IMR-90 (cell line): ENCODE measurements around the gene AZGP1. TPM values are rescaled to one million over a fixed set of nuclear protein-coding genes. Genes with fewer than 3 reads are reported as not detected.

Source experiments
- ATAC-seq: fragments of 200-7000 bp; cut with Tn5 transposase; 2 replicates; pipeline ENCODE4 v1.9.1; 2020; ENCODE audit warnings: low read depth, mild to moderate bottlenecking, moderate library complexity
- BruUV-seq: library from RNA; stranded (reverse); fragments of 400-500 nt; replicated peaks from 2 replicates; lab custom pipeline; 2021; lab: Mats Ljungman, UMichigan
- CTCF ChIA-PET: fragments of 300-600 bp; formaldehyde crosslinking; extraction: SDS; loops from one replicate; lab custom pipeline; 2021; ENCODE audit warnings: antibody characterized with exemption; lab: Yijun Ruan, JAX
- POLR2A ChIA-PET: fragments of 300-600 bp; sonication (Branson Sonifier 250); formaldehyde crosslinking; loops from one replicate; lab custom pipeline; 2022; ENCODE audit warnings: antibody characterized with exemption; ENCODE audit not compliant: unreplicated experiment; lab: Charles Lee
- DNase-seq: peaks from one replicate; pipeline ENCODE4 v3.0.0; 2013
- H2AFZ ChIP-seq: replicated peaks from 2 replicates; pipeline ENCODE3; 2013; ENCODE audit warnings: low read length, mild to moderate bottlenecking; ENCODE audit not compliant: poor library complexity
- H2AK5ac ChIP-seq: 2 replicates; pipeline ENCODE4 v1.6.1; 2013; ENCODE audit warnings: low read depth, low read length, inconsistent platforms
- H2AK9ac ChIP-seq: replicated peaks from 2 replicates; pipeline ENCODE3; 2013; ENCODE audit warnings: mild to moderate bottlenecking, low read depth, low read length, moderate library complexity; ENCODE audit not compliant: poor library complexity
- H2BK120ac ChIP-seq: 2 replicates; pipeline ENCODE4 v1.6.1; 2013; ENCODE audit warnings: low read depth, low read length, inconsistent platforms
- H2BK15ac ChIP-seq: 3 replicates; pipeline ENCODE4 v1.6.1; 2013; ENCODE audit warnings: low read depth, low read length, inconsistent platforms
- H2BK20ac ChIP-seq: 2 replicates; pipeline ENCODE4 v1.6.1; 2013; ENCODE audit warnings: low read depth, mild to moderate bottlenecking, inconsistent platforms, low read length, moderate library complexity
- H2BK5ac ChIP-seq: 2 replicates; pipeline ENCODE4 v1.6.1; 2013; ENCODE audit warnings: mild to moderate bottlenecking, low read depth, low read length, inconsistent platforms; ENCODE audit not compliant: poor library complexity, severe bottlenecking
- H3K14ac ChIP-seq: replicated peaks from 2 replicates; pipeline ENCODE4 v1.6.1; 2013; ENCODE audit warnings: low read depth, low read length, inconsistent platforms
- H3K18ac ChIP-seq: 2 replicates; pipeline ENCODE4 v1.6.1; 2013; ENCODE audit warnings: low read depth, low read length, control low read depth
- H3K23ac ChIP-seq: 2 replicates; pipeline ENCODE4 v1.6.1; 2013; ENCODE audit warnings: low read depth, low read length, inconsistent platforms
- H3K27ac ChIP-seq: 2 replicates; pipeline ENCODE4 v1.5.1; 2013; ENCODE audit warnings: mild to moderate bottlenecking, control low read depth, low read length; ENCODE audit not compliant: insufficient read depth
- H3K27me3 ChIP-seq: 2 replicates; pipeline ENCODE4 v1.6.1; 2013; ENCODE audit warnings: low read length; ENCODE audit not compliant: control insufficient read depth, insufficient read depth
- H3K36me3 ChIP-seq: 2 replicates; pipeline ENCODE4 v1.6.1; 2013; ENCODE audit warnings: low read length, mixed read lengths; ENCODE audit not compliant: control insufficient read depth, insufficient read depth
- H3K4ac ChIP-seq: 2 replicates; pipeline ENCODE4 v1.6.1; 2013; ENCODE audit warnings: low read depth, low read length, inconsistent platforms
- H3K4me1 ChIP-seq: 2 replicates; pipeline ENCODE4 v1.6.1; 2013; ENCODE audit warnings: low read length, mixed read lengths; ENCODE audit not compliant: control insufficient read depth, insufficient read depth
- H3K4me2 ChIP-seq: 2 replicates; pipeline ENCODE4 v1.6.1; 2013; ENCODE audit warnings: low read depth, mild to moderate bottlenecking, control low read depth, low read length, moderate library complexity
- H3K4me3 ChIP-seq: 2 replicates; pipeline ENCODE4 v1.5.1; 2013; ENCODE audit warnings: low read depth, mild to moderate bottlenecking, control low read depth, low read length, moderate library complexity; ENCODE audit not compliant: insufficient read depth
- H3K56ac ChIP-seq: 2 replicates; pipeline ENCODE4 v1.6.1; 2013; ENCODE audit warnings: low read length, inconsistent platforms; ENCODE audit not compliant: insufficient read depth; ENCODE audit errors: extremely low read depth
- H3K79me1 ChIP-seq, 2 experiments: 2 replicates each; pipeline ENCODE4 v1.6.1; 2013; ENCODE audit warnings: low read length in 2 of 2, inconsistent platforms in 1 of 2, low read depth in 1 of 2
- H3K9ac ChIP-seq: 2 replicates; pipeline ENCODE4 v1.6.1; 2013; ENCODE audit warnings: low read depth, low read length, control low read depth
- H3K9me1 ChIP-seq: 2 replicates; pipeline ENCODE4 v1.6.1; 2013; ENCODE audit warnings: low read length, inconsistent platforms; ENCODE audit not compliant: insufficient read depth
- H3K9me3 ChIP-seq: 2 replicates; pipeline ENCODE4 v1.6.1; 2013; ENCODE audit warnings: low read length; ENCODE audit not compliant: control insufficient read depth, insufficient read depth
- H4K20me1 ChIP-seq: 2 replicates; pipeline ENCODE4 v1.6.1; 2013; ENCODE audit warnings: low read length, inconsistent platforms; ENCODE audit not compliant: insufficient read depth
- H4K5ac ChIP-seq: 2 replicates; pipeline ENCODE4 v1.6.1; 2013; ENCODE audit warnings: mild to moderate bottlenecking, low read depth, low read length, control low read depth
- H4K8ac ChIP-seq, 2 experiments: 2 replicates each; pipeline ENCODE4 v1.6.1; 2013; ENCODE audit warnings: low read depth in 2 of 2, low read length in 2 of 2, control low read depth in 1 of 2, inconsistent platforms in 1 of 2
- H4K91ac ChIP-seq: 2 replicates; pipeline ENCODE4 v1.6.1; 2013; ENCODE audit warnings: low read depth, low read length, inconsistent platforms; ENCODE audit not compliant: insufficient read depth
- CHD1 ChIP-seq: IDR thresholded peaks from 2 replicates; pipeline ENCODE4 v1.6.1; 2012; ENCODE audit warnings: low read depth, low read length, improper control_type of control experiment
- MAFK ChIP-seq: IDR thresholded peaks from 2 replicates; pipeline ENCODE4 v1.6.1; 2012; ENCODE audit warnings: low read depth, low read length, improper control_type of control experiment
- MXI1 ChIP-seq: IDR thresholded peaks from 2 replicates; pipeline ENCODE4 v1.6.1; 2012; ENCODE audit warnings: low read depth, mild to moderate bottlenecking, low read length, moderate library complexity, borderline replicate concordance
- NFE2L2 ChIP-seq: fragments of 150-350 bp; IDR thresholded peaks from 2 replicates; pipeline ENCODE4 v1.6.1; 2016; ENCODE audit warnings: low read depth, mild to moderate bottlenecking, low read length
- RAD21 ChIP-seq: IDR thresholded peaks from 2 replicates; pipeline ENCODE4 v1.6.1; 2012; ENCODE audit warnings: low read length, improper control_type of control experiment
- RCOR1 ChIP-seq: IDR thresholded peaks from 2 replicates; pipeline ENCODE4 v1.6.1; 2012; ENCODE audit warnings: mild to moderate bottlenecking, low read length, improper control_type of control experiment; ENCODE audit not compliant: insufficient replicate concordance
- RFX5 ChIP-seq: IDR thresholded peaks from 2 replicates; pipeline ENCODE4 v1.8.0; 2012; ENCODE audit warnings: low read depth, mild to moderate bottlenecking, low read length, moderate library complexity
- USF2 ChIP-seq: fragments of 150-350 bp; IDR thresholded peaks from 2 replicates; pipeline ENCODE4 v1.6.1; 2017; ENCODE audit warnings: mild to moderate bottlenecking, antibody characterized with exemption, low read length, low read depth
- whole genome bisulfite sequencing, 2 experiments: methylation state at CpG; one replicate each; pipeline versions ENCODE4 v1.1.5 to v1.1.7; 2013; ENCODE audit warnings: missing lambda C conversion rate in 2 of 2; ENCODE audit not compliant: insufficient read length in 1 of 2; ENCODE audit errors: extremely low coverage in 2 of 2; 5-methylcytosine and 5-hydroxymethylcytosine counted together
- dilution Hi-C: fragments of 300-500 bp; cut with HindIII; formaldehyde crosslinking; loops from one replicate; pipeline ENCODE4 v1.14.3; 2018; ENCODE audit warnings: low sequenced_read_pairs; ENCODE audit not compliant: unreplicated experiment
- in situ Hi-C: fragments of 300-500 bp; cut with MboI; formaldehyde crosslinking; loops from 3 replicates; pipeline ENCODE4 v1.14.3; 2019; ENCODE audit warnings: low sequenced_read_pairs, inconsistent platforms, mixed read lengths
- intact Hi-C: fragments of 100-400 bp; cut with micrococcal nuclease; formaldehyde crosslinking; loops from 2 replicates; pipeline ENCODE4 v1.10.0; 2022
- polyA plus RNA-seq, 3 experiments: library from polyadenylated mRNA; depleted of rRNA; stranded (reverse); fragments of >200 nt; gene quantifications; 2 replicates each; pipeline ENCODE4 v1.2.3, GENCODE V29; 2012; ENCODE audit warnings: low replicate concordance in 1 of 3
- total RNA-seq: library from RNA; depleted of rRNA; stranded (reverse); fragments of >200 nt; gene quantifications from 2 replicates; pipeline ENCODE4 v1.2.3, GENCODE V29; 2012
- TF ChIP-seq, protein P1 (sequence below): conservative IDR thresholded peaks from 2 replicates; pipeline ENCODE4 v1.5.1; 2012; ENCODE audit warnings: mild to moderate bottlenecking, low read depth, low read length, improper control_type of control experiment

The AZGP1 gene
- total and polyA plus RNA-seq, 2 of the 4 experiments (the other 2 are of a cell fraction): not detected

DNA sequence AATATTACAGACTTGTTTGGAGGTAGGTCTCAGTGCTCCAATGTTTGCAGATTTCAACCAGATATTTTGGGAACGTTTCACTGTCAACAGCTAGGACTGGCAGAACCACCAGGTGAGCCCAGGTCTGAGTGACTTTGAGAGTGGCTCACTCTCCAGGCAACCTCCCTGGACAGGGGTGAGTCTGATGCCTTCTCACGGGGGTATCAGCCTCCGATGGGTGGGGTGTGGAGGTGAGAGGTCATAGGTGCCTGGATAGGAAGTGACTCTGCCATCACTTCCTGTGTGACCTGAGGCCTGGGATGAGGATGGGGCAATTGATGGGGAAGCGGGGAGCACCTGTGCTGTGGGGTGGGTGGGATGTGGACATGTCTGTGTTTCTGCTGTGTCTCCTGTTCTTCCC, 4.6 kb downstream of the AZGP1 start:
- no peak overlapping the region for H3K23ac ChIP-seq
- H3K14ac ChIP-seq: no peak overlapping the region
- H3K27ac ChIP-seq: no peak overlapping the region
- H3K9me3 ChIP-seq: no peaks in the 10 kb centered on the region; the same call in 1 of the 2 replicates
- no TSS peak for BruUV-seq
- H3K9ac ChIP-seq: no peak overlapping the region
- WGBS, 2 experiments: 43% methylated on average over 2 of the region's 4 CpGs; no CpG with 5 or more reads in 1 of the 2 experiments
- ATAC-seq (no peak), DNase-seq (no peak)
- no peak overlapping the region for H3K4ac ChIP-seq
- H3K4me3 ChIP-seq: no peak overlapping the region
- H3K56ac ChIP-seq: no peak overlapping the region
- ChIA-PET CTCF (no interaction called here), POLR2A (no interaction called here)
- no peak overlapping the region for H2BK120ac ChIP-seq
- no peaks in the 10 kb centered on the region for H3K9me1 ChIP-seq
- H3K79me1 ChIP-seq: no peaks in the 10 kb centered on the region
- intact Hi-C loops: no loop called here
- no peak overlapping the region for H4K91ac ChIP-seq
- no peak overlapping the region for H2BK15ac ChIP-seq
- H2AK5ac ChIP-seq: no peak overlapping the region
- H2BK5ac ChIP-seq: no peak overlapping the region
- no peaks in the 10 kb centered on the region for H3K36me3 ChIP-seq
- no peaks in the 10 kb centered on the region for H3K4me1 ChIP-seq
- in situ Hi-C loops: no loop called here
- no peak overlapping the region for H3K4me2 ChIP-seq
- H2AFZ ChIP-seq: no peak overlapping the region
- dilution Hi-C loops: no loop called here
- H2BK20ac ChIP-seq: no peak overlapping the region
- no peak overlapping the region for H4K8ac ChIP-seq
- peaks cover 14% of the 10 kb centered on the region for H3K27me3 ChIP-seq
- no peak overlapping the region for H4K5ac ChIP-seq
- H2AK9ac ChIP-seq: no peak overlapping the region
- H4K20me1 ChIP-seq: no peaks in the 10 kb centered on the region
- H3K18ac ChIP-seq: no peak overlapping the region
- TF ChIP-seq CHD1: no peak
- TF ChIP-seq USF2: no peak
- TF ChIP-seq, protein P1, sequence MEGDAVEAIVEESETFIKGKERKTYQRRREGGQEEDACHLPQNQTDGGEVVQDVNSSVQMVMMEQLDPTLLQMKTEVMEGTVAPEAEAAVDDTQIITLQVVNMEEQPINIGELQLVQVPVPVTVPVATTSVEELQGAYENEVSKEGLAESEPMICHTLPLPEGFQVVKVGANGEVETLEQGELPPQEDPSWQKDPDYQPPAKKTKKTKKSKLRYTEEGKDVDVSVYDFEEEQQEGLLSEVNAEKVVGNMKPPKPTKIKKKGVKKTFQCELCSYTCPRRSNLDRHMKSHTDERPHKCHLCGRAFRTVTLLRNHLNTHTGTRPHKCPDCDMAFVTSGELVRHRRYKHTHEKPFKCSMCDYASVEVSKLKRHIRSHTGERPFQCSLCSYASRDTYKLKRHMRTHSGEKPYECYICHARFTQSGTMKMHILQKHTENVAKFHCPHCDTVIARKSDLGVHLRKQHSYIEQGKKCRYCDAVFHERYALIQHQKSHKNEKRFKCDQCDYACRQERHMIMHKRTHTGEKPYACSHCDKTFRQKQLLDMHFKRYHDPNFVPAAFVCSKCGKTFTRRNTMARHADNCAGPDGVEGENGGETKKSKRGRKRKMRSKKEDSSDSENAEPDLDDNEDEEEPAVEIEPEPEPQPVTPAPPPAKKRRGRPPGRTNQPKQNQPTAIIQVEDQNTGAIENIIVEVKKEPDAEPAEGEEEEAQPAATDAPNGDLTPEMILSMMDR: no peak
- TF ChIP-seq MAFK: no peak
- TF ChIP-seq RAD21: no peak
- TF ChIP-seq NFE2L2: no peak
- TF ChIP-seq MXI1: no peak
- TF ChIP-seq RFX5: no peak
- TF ChIP-seq RCOR1: no peak
